Activated CD8-positive, alpha-beta T cell treated with anti-CD3 and anti-CD28 coated beads for 36 hours (primary cell): ENCODE measurements around the gene DCDC2. TPM values are rescaled to one million over a fixed set of nuclear protein-coding genes. Genes with fewer than 3 reads are reported as not detected.
"Not testable (repeated sequence)": the region's sequence is repeated elsewhere in the genome, so short reads cannot be mapped to it uniquely, and the experiment has no call there.

Source experiments
- ATAC-seq: fragments of 200-7000 bp; cut with Tn5 transposase; one replicate; pipeline ENCODE4 v1.10.0; 2021; ENCODE audit warnings: mild to moderate bottlenecking, moderate library complexity
- CTCF ChIA-PET: fragments of 350-600 bp; sonication (Branson Sonifier 250); formaldehyde crosslinking; loops from one replicate; lab custom pipeline; 2021; ENCODE audit warnings: antibody characterized with exemption; lab: Charles Lee
- POLR2A ChIA-PET: fragments of 350-600 bp; sonication (Branson Sonifier 250); formaldehyde crosslinking; loops from one replicate; lab custom pipeline; 2021; ENCODE audit warnings: antibody characterized with exemption; lab: Charles Lee
- DNase-seq: peaks from one replicate; pipeline ENCODE4 v3.0.0-alpha.2; 2020
- H3K27ac Mint-ChIP-seq: one replicate; pipeline ENCODE4 v1.8.0; 2021; ENCODE audit warnings: mild to moderate bottlenecking, mixed read lengths
- H3K27me3 Mint-ChIP-seq: one replicate; pipeline ENCODE4 v1.8.0; 2021; ENCODE audit warnings: mixed read lengths
- H3K36me3 Mint-ChIP-seq: one replicate; pipeline ENCODE4 v1.8.0; 2021; ENCODE audit warnings: low read depth, mixed read lengths
- H3K4me1 Mint-ChIP-seq: one replicate; pipeline ENCODE4 v1.8.0; 2021; ENCODE audit warnings: low read depth, mixed read lengths
- H3K4me3 Mint-ChIP-seq: one replicate; pipeline ENCODE4 v1.8.0; 2021; ENCODE audit warnings: mild to moderate bottlenecking, moderate library complexity, mixed read lengths
- H3K9me3 Mint-ChIP-seq: one replicate; pipeline ENCODE4 v1.8.0; 2021; ENCODE audit warnings: mixed read lengths
- intact Hi-C: fragments of 100-400 bp; cut with micrococcal nuclease; formaldehyde crosslinking; loops from one replicate; pipeline ENCODE4 v1.10.0; 2022
- total RNA-seq, 2 experiments: library from RNA; stranded (reverse); gene quantifications; one replicate each; pipeline ENCODE4 v1.2.3, GENCODE V29; 2021
- TF ChIP-seq, protein P1 (sequence below): fragments of 200-600 bp; IDR thresholded peaks from one replicate; pipeline ENCODE4 v1.8.0; 2022; ENCODE audit warnings: antibody characterized with exemption, mild to moderate bottlenecking

The DCDC2 gene
- total RNA-seq, 2 experiments from 2014 or later = not detected

DNA sequence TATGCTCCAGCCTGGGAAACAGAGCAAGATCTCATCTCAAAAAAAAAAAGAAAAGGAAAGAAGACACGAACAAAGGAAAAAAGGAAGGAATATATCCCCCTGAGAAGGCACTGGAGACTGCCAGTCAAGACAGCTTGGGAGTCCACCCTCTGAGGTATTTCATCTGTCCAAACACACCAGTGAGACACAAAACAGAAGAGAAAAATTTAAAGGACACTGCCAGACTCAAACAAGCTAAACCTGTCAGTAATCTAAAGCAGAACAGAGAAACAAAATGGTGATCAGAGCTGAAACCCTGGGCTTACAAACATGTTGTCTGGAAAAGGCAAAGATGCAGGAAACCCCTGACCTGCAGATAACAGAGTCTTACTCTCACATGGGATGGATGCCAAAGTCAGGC, 114.9 kb downstream of the DCDC2 start:
- Mint-ChIP-seq H3K4me1 (no peaks in the 10 kb centered on the region), H3K4me3 (no peak overlapping the region), H3K27me3 (peaks cover 17% of the 10 kb centered on the region), H3K36me3 (no peaks in the 10 kb centered on the region), H3K9me3 (no peaks in the 10 kb centered on the region), H3K27ac (no peak overlapping the region)
- TF ChIP-seq, protein P1, sequence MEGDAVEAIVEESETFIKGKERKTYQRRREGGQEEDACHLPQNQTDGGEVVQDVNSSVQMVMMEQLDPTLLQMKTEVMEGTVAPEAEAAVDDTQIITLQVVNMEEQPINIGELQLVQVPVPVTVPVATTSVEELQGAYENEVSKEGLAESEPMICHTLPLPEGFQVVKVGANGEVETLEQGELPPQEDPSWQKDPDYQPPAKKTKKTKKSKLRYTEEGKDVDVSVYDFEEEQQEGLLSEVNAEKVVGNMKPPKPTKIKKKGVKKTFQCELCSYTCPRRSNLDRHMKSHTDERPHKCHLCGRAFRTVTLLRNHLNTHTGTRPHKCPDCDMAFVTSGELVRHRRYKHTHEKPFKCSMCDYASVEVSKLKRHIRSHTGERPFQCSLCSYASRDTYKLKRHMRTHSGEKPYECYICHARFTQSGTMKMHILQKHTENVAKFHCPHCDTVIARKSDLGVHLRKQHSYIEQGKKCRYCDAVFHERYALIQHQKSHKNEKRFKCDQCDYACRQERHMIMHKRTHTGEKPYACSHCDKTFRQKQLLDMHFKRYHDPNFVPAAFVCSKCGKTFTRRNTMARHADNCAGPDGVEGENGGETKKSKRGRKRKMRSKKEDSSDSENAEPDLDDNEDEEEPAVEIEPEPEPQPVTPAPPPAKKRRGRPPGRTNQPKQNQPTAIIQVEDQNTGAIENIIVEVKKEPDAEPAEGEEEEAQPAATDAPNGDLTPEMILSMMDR = no peak
- intact Hi-C loops = no loop called here
- DNase-seq = no peak
- no peak for ATAC-seq
- ChIA-PET POLR2A (no interaction called here), CTCF (no interaction called here)

- H3K9me3 Mint-ChIP-seq, ATAC-seq, CTCF ChIA-PET, H3K4me3 Mint-ChIP-seq, H3K4me1 Mint-ChIP-seq, H3K27ac Mint-ChIP-seq, H3K36me3 Mint-ChIP-seq, DNase-seq, intact Hi-C loops, POLR2A ChIA-PET: not testable (repeated sequence)
- peaks cover 15% of the 10 kb centered on the region for H3K27me3 Mint-ChIP-seq
Measured at GRCh38 chr6:24241779-24242178, 116.1 kb downstream of the DCDC2 start.

GRCh38 chr6:24240943-24241342, 116.9 kb downstream of the DCDC2 start:
- H3K27ac Mint-ChIP-seq = no peak overlapping the region
- H3K4me3 Mint-ChIP-seq = no peak overlapping the region
- no peaks in the 10 kb centered on the region for H3K36me3 Mint-ChIP-seq
- peaks cover 3% of the 10 kb centered on the region for H3K9me3 Mint-ChIP-seq
- ChIA-PET CTCF (no interaction called here), POLR2A (no interaction called here)
- H3K4me1 Mint-ChIP-seq = no peaks in the 10 kb centered on the region
- intact Hi-C loops = no loop called here
- TF ChIP-seq, protein P1 = no peak
- ATAC-seq (no peak), DNase-seq (no peak)
- peaks cover 14% of the 10 kb centered on the region for H3K27me3 Mint-ChIP-seq

GRCh38 chr6:24240380-24240928, 117.4 kb downstream of the DCDC2 start:
- ATAC-seq (no peak), DNase-seq (no peak)
- CTCF ChIA-PET = no interaction called here
- no peak overlapping the region for H3K27ac Mint-ChIP-seq
- POLR2A ChIA-PET = no interaction called here
- TF ChIP-seq, protein P1 = no peak
- H3K9me3 Mint-ChIP-seq = peaks cover 3% of the 10 kb centered on the region
- H3K36me3 Mint-ChIP-seq = no peaks in the 10 kb centered on the region
- H3K4me1 Mint-ChIP-seq = no peaks in the 10 kb centered on the region
- H3K27me3 Mint-ChIP-seq = peaks cover 16% of the 10 kb centered on the region
- H3K4me3 Mint-ChIP-seq = no peak overlapping the region
- intact Hi-C loops = no loop called here

DNA sequence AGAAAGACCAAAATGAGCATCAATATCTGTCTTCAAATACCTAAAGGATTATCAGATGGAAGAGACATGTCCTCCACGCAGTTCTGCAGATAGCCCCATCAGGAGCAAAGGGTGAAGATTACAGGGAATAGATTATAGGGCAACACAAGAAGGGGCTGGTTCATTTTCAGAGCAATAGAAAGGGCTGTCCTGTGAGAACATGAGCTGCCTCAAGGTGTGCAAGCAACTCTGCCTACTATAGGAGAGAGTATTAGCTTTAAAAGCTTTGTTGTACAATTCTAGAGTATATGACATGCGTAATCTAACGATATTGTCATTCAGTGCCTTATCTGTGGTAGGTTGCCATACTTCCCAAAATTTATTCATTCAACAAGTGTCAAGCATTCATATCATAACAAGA, 119.2 kb downstream of the DCDC2 start:
- ChIA-PET POLR2A (no interaction called here), CTCF (no interaction called here)
- no peaks in the 10 kb centered on the region for H3K36me3 Mint-ChIP-seq
- H3K27me3 Mint-ChIP-seq = peaks cover 24% of the 10 kb centered on the region
- DNase-seq (no peak), ATAC-seq (no peak)
- intact Hi-C loops = no loop called here
- no peak overlapping the region for H3K4me3 Mint-ChIP-seq
- H3K27ac Mint-ChIP-seq = no peak overlapping the region
- TF ChIP-seq, protein P1 = no peak
- H3K9me3 Mint-ChIP-seq = peaks cover 3% of the 10 kb centered on the region
- H3K4me1 Mint-ChIP-seq = no peaks in the 10 kb centered on the region

DNA sequence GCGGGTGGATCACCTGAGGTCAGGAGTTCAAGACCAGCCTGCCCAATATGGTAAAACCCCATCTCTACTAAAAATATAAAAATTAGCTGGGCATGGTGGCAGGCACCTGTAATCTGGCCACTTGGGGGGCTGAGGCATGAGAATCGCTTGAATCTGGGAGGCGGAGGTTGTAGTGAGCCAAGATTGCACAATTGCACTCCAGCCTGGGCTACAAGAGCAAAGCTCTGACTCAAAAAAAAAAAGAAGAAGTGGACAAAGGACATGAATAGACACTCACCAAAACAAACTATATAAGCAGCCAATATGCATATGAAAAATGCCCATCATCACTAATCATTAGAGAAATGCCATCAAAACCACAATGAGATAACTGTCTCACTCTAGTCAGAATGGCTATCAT, 121.1 kb downstream of the DCDC2 start:
- POLR2A ChIA-PET, H3K4me3 Mint-ChIP-seq: not testable (repeated sequence)

More for the DNA sequence above, 121.1 kb downstream of the DCDC2 start:
- H3K36me3 Mint-ChIP-seq, H3K27ac Mint-ChIP-seq, H3K9me3 Mint-ChIP-seq, CTCF ChIA-PET, DNase-seq, ATAC-seq, intact Hi-C loops, H3K4me1 Mint-ChIP-seq: not testable (repeated sequence)
- peaks cover 23% of the 10 kb centered on the region for H3K27me3 Mint-ChIP-seq
